Rectal smooth muscle tissue (tissue), 1 donor: Measurements from ENCODE around the gene NPIPA7.
"Not testable (repeated sequence)": the region's sequence is repeated elsewhere in the genome, so short reads cannot be mapped to it uniquely, and the experiment has no call there.

Experiments
- H3K27ac ChIP-seq: one replicate; pipeline ENCODE4 v1.7.0; 2013; ENCODE audit warnings: low read depth, low read length, inconsistent platforms
- H3K27me3 ChIP-seq: one replicate; pipeline ENCODE4 v1.7.0; 2013; ENCODE audit warnings: low read length; ENCODE audit not compliant: control insufficient read depth, insufficient read depth
- H3K36me3 ChIP-seq: one replicate; pipeline ENCODE4 v1.7.0; 2013; ENCODE audit warnings: low read length; ENCODE audit not compliant: control insufficient read depth, insufficient read depth
- H3K4me1 ChIP-seq: one replicate; pipeline ENCODE4 v1.7.0; 2013; ENCODE audit warnings: low read length; ENCODE audit not compliant: control insufficient read depth, insufficient read depth
- H3K4me3 ChIP-seq: one replicate; pipeline ENCODE4 v1.7.0; 2013; ENCODE audit warnings: low read length
- H3K9ac ChIP-seq: one replicate; pipeline ENCODE4 v1.7.0; 2013; ENCODE audit warnings: low read length

Gene NPIPA7

DNA sequence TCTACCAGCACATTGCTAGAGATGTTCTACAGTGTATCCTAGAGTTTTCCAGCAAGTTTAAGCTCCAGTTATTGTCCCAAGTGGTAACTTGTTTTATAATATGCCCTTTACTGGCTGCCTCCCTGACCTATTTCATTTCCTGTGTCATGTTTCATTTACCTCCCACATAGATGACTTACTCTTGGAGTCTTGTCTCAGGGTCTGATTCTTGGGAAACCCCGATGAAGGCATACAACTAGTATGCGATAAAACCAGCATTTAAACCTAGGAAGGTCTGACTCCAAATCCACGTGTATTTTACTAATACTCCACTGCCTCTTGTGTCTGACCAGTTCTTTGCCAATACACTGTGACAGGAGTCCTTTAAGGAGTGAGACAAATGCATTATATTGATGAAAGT is 55.8 kb downstream of the NPIPA7 start:
- not testable (repeated sequence) for H3K27me3 ChIP-seq, H3K27ac ChIP-seq, H3K9ac ChIP-seq, H3K4me1 ChIP-seq, H3K4me3 ChIP-seq, H3K36me3 ChIP-seq

DNA sequence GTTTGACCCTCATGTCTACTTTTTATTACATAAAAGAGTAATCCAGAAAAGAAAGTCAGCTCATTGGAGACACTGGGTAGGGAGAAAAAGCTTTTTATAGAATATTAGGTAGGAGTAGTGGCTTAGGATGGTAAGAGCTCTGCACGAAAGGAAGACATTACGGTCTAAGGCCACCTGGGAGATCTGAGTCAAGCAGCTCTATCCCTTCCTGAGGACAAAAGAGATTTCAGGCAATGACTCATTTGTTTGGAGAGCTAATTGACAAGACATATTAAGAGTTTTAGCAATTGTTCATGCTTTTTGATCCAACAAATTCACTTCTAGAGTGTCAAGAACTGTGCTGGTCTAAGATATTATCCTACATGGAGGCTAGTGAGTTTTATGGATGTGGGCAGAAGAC is 62.5 kb downstream of the NPIPA7 start:
- H3K36me3 ChIP-seq, H3K9ac ChIP-seq, H3K27me3 ChIP-seq, H3K4me1 ChIP-seq, H3K27ac ChIP-seq, H3K4me3 ChIP-seq: not testable (repeated sequence)
